ENCODE data around the gene USP8.
"Not testable (repeated sequence)": the region's sequence is repeated elsewhere in the genome, so short reads cannot be mapped to it uniquely, and the experiment has no call there.

Gene USP8

DNA sequence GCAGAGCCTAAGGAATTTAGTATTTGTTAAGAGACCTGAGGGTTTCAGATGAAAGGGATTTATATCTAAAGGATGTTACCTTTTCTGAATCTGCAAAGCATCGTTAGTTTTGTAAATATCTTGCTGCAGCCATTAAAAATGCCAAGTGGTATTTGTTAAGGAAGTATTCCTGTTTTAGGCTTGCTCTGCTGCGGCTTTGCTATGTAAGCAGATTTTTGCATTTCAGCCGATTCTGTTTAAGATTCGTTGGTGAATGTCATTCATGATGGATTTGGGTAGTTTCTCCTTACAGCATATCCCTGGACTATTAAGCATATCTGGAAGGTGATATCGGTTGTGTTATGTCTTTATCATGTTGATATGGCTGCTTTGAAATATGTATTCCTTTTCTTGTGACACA lies 1.0 kb downstream of the USP8 start:
- DNase-seq (ENCODE audit: extremely low read depth, low read depth), result no peak
- TF ChIP-seq, protein P1, sequence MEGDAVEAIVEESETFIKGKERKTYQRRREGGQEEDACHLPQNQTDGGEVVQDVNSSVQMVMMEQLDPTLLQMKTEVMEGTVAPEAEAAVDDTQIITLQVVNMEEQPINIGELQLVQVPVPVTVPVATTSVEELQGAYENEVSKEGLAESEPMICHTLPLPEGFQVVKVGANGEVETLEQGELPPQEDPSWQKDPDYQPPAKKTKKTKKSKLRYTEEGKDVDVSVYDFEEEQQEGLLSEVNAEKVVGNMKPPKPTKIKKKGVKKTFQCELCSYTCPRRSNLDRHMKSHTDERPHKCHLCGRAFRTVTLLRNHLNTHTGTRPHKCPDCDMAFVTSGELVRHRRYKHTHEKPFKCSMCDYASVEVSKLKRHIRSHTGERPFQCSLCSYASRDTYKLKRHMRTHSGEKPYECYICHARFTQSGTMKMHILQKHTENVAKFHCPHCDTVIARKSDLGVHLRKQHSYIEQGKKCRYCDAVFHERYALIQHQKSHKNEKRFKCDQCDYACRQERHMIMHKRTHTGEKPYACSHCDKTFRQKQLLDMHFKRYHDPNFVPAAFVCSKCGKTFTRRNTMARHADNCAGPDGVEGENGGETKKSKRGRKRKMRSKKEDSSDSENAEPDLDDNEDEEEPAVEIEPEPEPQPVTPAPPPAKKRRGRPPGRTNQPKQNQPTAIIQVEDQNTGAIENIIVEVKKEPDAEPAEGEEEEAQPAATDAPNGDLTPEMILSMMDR (IDR thresholded peaks at IDR 0.05; ENCODE audit: low read depth, low read length, missing control alignments), result no peak
- H3K4me3 ChIP-seq (replicated peaks; ENCODE audit: low read depth, low read length), result peak overlapping the region; percentile 97

- H3K4me3 ChIP-seq (replicated peaks; ENCODE audit: low read depth, low read length), result peak overlapping the region; percentile 97
- not testable (repeated sequence) for DNase-seq (ENCODE audit: extremely low read depth, low read depth)
Observed at GRCh38 chr15:50425678-50426246, 1.6 kb downstream of the USP8 start.

DNA sequence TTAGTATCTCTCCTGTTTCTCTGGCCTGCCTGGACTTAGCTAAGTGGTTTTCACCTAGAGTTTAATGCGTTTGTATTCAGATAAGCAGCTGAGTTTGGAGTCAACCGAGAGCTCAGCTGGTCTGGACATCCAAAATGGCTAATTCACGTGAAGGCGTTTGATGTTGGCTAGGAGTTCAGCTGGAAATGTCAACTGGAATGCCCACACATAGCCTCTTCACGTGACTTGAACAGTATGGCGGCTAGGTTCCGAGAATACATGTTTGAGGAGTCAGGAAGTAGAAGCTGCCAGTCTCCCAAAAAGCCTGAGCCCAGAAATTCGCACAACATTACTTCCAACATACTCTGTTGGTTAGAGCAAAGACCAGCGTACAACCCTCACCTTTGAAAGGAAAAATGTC lies 2.2 kb downstream of the USP8 start:
- TF ChIP-seq, protein P1 (IDR thresholded peaks at IDR 0.05; ENCODE audit: low read depth, low read length, missing control alignments), result no peak
- no peak for DNase-seq (ENCODE audit: extremely low read depth, low read depth)
- H3K4me3 ChIP-seq (replicated peaks; ENCODE audit: low read depth, low read length), result 0 out of 2 replicates have a peak overlapping the region, but pooled peaks have one; percentile 3

DNA sequence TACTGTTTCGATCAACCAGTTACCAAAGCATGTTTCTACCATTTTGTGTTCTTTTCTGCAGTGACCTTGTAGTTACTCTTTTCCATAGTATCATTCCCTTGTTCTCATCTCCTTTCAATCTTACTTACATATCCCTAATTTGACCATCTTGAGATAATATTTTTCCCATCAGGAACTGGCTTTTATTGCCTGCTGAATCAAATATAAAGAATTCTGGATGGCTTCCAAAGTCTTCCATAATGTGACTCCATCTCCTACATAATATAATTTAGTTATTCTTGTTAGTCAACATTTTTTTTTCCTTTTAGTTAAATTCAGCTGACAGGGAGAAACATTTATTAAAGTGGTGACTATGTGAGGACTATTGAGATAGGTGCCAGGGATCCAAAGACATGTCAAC lies 7.0 kb downstream of the USP8 start:
- no peak for DNase-seq (ENCODE audit: extremely low read depth, low read depth)
- H3K4me3 ChIP-seq (replicated peaks; ENCODE audit: low read depth, low read length), result no peak overlapping the region
- TF ChIP-seq, protein P1 (IDR thresholded peaks at IDR 0.05; ENCODE audit: low read depth, low read length, missing control alignments), result no peak

DNA sequence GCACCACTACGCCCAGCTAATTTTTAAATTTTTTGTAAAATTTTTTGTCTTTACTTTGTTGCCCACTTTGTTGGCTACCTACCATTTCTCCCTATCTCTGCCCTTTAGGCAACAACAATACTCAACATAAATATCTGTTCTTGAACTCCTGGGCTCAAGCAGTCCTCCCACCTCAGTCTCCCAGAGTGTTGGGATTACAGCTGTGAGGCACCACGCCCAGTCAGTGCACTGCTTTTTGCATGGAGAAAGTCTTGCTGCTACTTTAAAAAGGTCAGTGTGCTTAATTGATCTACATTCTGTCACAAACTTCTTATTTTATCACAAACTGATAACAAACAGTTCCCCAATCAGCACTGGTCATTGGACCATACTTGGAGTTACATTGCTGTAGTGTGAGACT lies 8.0 kb downstream of the USP8 start:
- DNase-seq (ENCODE audit: extremely low read depth, low read depth), result no peak
- no peak overlapping the region for H3K4me3 ChIP-seq (replicated peaks; ENCODE audit: low read depth, low read length)
- TF ChIP-seq, protein P1 (IDR thresholded peaks at IDR 0.05; ENCODE audit: low read depth, low read length, missing control alignments), result no peak

DNA sequence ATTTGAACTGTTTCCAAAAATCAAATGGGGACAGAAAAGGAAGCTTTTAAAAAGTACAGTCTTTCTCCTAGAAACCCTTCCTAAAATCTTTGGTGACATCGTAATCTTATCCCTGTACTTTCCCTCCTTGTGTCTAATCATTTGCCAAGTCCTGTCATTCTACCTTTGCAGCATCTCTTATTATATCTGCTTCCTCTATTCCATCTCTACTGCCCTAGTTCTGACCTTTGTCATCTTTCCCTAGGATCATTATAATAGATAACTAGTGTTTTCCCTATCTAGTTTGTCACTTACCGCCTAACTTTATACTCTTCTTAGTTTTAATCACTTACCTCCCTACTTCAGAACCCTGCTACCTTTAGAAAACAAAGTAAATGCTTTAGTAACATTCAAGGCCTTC lies 11.6 kb downstream of the USP8 start:
- TF ChIP-seq, protein P1 (IDR thresholded peaks at IDR 0.05; ENCODE audit: low read depth, low read length, missing control alignments), result no peak
- H3K4me3 ChIP-seq (replicated peaks; ENCODE audit: low read depth, low read length), result no peak overlapping the region
- no peak for DNase-seq (ENCODE audit: extremely low read depth, low read depth)

DNA sequence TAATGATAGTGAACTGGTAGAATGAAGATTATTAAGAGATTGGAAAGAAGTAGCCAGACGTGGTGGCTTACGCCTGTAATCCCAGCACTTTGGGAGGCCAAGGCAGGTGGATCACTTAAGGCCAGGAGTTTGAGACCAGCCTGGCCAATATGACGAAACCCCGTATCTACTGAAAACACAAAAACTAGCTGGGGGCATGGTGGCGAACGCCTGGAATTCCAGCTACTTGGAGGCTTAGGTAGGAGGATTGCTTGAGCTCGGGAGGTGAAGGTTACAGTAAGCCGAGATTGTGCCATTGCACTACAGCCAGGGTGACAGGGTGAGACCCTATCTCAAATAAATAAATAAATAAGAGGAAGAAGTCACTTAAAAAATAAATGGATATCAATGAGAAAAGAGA lies 14.0 kb downstream of the USP8 start:
- no peak for DNase-seq (ENCODE audit: extremely low read depth, low read depth)
- TF ChIP-seq, protein P1 (IDR thresholded peaks at IDR 0.05; ENCODE audit: low read depth, low read length, missing control alignments), result no peak
- no peak overlapping the region for H3K4me3 ChIP-seq (replicated peaks; ENCODE audit: low read depth, low read length)
